ENCODE data around the gene SRP14. TPM values are rescaled to one million over a fixed set of nuclear protein-coding genes. Genes with fewer than 3 reads are reported as not detected.

Gene SRP14
- total RNA-seq, 2 experiments from 2014 or later = 130 to 188 TPM

DNA sequence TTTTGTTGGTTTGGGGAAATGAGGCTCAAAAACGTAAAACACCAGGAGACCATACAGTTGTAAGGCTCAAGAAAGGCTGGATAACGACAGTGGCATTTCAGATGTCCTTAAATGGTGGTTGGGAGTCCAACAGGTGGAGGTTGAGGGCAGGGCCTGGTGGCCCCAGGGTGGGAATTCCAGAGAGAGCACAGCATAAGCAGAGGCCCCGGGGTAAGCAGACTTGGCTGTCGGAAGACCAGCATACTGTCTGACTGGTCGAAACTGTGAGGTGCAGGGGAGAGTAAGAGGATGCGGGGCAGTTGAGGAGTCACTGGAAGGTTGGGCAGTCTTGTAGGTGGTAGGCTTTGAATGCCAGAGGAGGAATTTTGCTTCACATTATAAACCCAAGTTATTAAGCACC is 48.3 kb downstream of the SRP14 start:
- Histone ChIP-seq H3K36me3 (ENCODE audit: insufficient read depth, low read length) (no peaks in the 10 kb centered on the region), H2AFZ (ENCODE audit: low read length) (no peak overlapping the region), H4K20me1 (ENCODE audit: insufficient read depth, low read length) (no peaks in the 10 kb centered on the region), H3K9me2 (ENCODE audit: insufficient read depth, low read length) (no peaks in the 10 kb centered on the region), H3K4me2 (ENCODE audit: low read length) (no peak overlapping the region), H3K27ac (ENCODE audit: low read depth, low read length, poor library complexity, severe bottlenecking) (no peak overlapping the region), H3K9me3 (ENCODE audit: low read length) (no peaks in the 10 kb centered on the region), H3K4me3 (ENCODE audit: low read depth, low read length, poor library complexity, severe bottlenecking) (no peak overlapping the region), H3K79me2 (ENCODE audit: insufficient read depth, low read depth, low read length) (no peaks in the 10 kb centered on the region), H3K4me1 (ENCODE audit: insufficient read depth, low read length, poor library complexity, severe bottlenecking) (no peaks in the 10 kb centered on the region)
- POLR2A ChIA-PET = no interaction called here
- DNase-seq (ENCODE audit: low spot score) = no peak
- CTCF ChIA-PET (ENCODE audit: unreplicated experiment) = no interaction called here
- intact Hi-C loops (cut with micrococcal nuclease; ENCODE audit: unreplicated experiment) = no loop called here
- BruUV-seq (replicated peaks) = no TSS peak
- TF ChIP-seq CTCF (conservative IDR thresholded peaks at IDR 0.05; ENCODE audit: low read length) (no peak), EZH2phosphoT487 (IDR thresholded peaks at IDR 0.05; ENCODE audit: borderline replicate concordance, low read depth, low read length) (no peak)

- BruUV-seq (replicated peaks) = no TSS peak
- Histone ChIP-seq H3K27ac (ENCODE audit: low read depth, low read length, poor library complexity, severe bottlenecking) (no peak overlapping the region), H2AFZ (ENCODE audit: low read length) (no peak overlapping the region), H4K20me1 (ENCODE audit: insufficient read depth, low read length) (no peaks in the 10 kb centered on the region), H3K9me3 (ENCODE audit: low read length) (no peaks in the 10 kb centered on the region), H3K9me2 (ENCODE audit: insufficient read depth, low read length) (no peaks in the 10 kb centered on the region), H3K4me3 (ENCODE audit: low read depth, low read length, poor library complexity, severe bottlenecking) (no peak overlapping the region), H3K79me2 (ENCODE audit: insufficient read depth, low read depth, low read length) (no peaks in the 10 kb centered on the region), H3K36me3 (ENCODE audit: insufficient read depth, low read length) (no peaks in the 10 kb centered on the region), H3K4me2 (ENCODE audit: low read length) (no peak overlapping the region), H3K4me1 (ENCODE audit: insufficient read depth, low read length, poor library complexity, severe bottlenecking) (no peaks in the 10 kb centered on the region)
- CTCF ChIA-PET (ENCODE audit: unreplicated experiment) = no interaction called here
- POLR2A ChIA-PET = interaction anchor here (0.6 to 1.5 kb wide), 4 partner anchors 9 to 85 kb away, joined by 3 to 5 read pairs (median 4); no protein-coding TSS in a partner anchor
- DNase-seq (ENCODE audit: low spot score) = no peak
- intact Hi-C loops (cut with micrococcal nuclease; ENCODE audit: unreplicated experiment) = no loop called here
- TF ChIP-seq CTCF (conservative IDR thresholded peaks at IDR 0.05; ENCODE audit: low read length) = no peak
- no peak for TF ChIP-seq EZH2phosphoT487 (IDR thresholded peaks at IDR 0.05; ENCODE audit: borderline replicate concordance, low read depth, low read length)
Measured at GRCh38 chr15:39987821-39988220, 51.2 kb downstream of the SRP14 start.

Other genes with a start within 250 kb of the SRP14 start
- gene GPR176, start 118.9 kb downstream of the SRP14 start, total RNA-seq (2014; rRNA removed; shearing (Covaris generic)) = 0.57 TPM in 1 of 2 replicates, not detected in the other
- gene GPR176, start 118.9 kb downstream of the SRP14 start, total RNA-seq (2022) = not detected in 2 replicates
- gene EIF2AK4, start 105.1 kb downstream of the SRP14 start, total RNA-seq (2014; rRNA removed; shearing (Covaris generic)) = 6.1 and 10.5 TPM in 2 replicates
- 10.7 and 14.1 TPM in 2 replicates for gene EIF2AK4, start 105.1 kb downstream of the SRP14 start, total RNA-seq (2022)
- 4.8 and 5.3 TPM in 2 replicates for gene BMF, start 69.7 kb upstream of the SRP14 start, total RNA-seq (2014; rRNA removed; shearing (Covaris generic))
- gene BMF, start 69.7 kb upstream of the SRP14 start, total RNA-seq (2022) = 11.1 and 11.3 TPM in 2 replicates
- gene BUB1B, start 121.9 kb upstream of the SRP14 start, total RNA-seq (2014; rRNA removed; shearing (Covaris generic)) = 192 and 215 TPM in 2 replicates
- 162 and 166 TPM in 2 replicates for gene BUB1B, start 121.9 kb upstream of the SRP14 start, total RNA-seq (2022)
- 0.03 and 0.10 TPM in 2 replicates for gene PAK6, start 199.9 kb upstream of the SRP14 start, total RNA-seq (2014; rRNA removed; shearing (Covaris generic))
- gene PAK6, start 199.9 kb upstream of the SRP14 start, total RNA-seq (2022) = not detected in 2 replicates
- gene ANKRD63, start 243.9 kb upstream of the SRP14 start, total RNA-seq (2014; rRNA removed; shearing (Covaris generic)) = not detected in 2 replicates
- not detected in 2 replicates for gene ANKRD63, start 243.9 kb upstream of the SRP14 start, total RNA-seq (2022)